ENCODE measurements around the gene TRIM62. TPM values are rescaled to one million over a fixed set of nuclear protein-coding genes. Genes with fewer than 3 reads are reported as not detected.

Gene TRIM62
- total RNA-seq, 1 experiment from 2014 or later, result 2.8 TPM

- BruUV-seq (replicated peaks), result no TSS peak
- intact Hi-C loops (cut with micrococcal nuclease; ENCODE audit: unreplicated experiment), result no loop called here
- CTCF ChIA-PET, result no interaction called here
- H3K9me3 ChIP-seq (ENCODE audit: low read depth, low read length, poor library complexity, severe bottlenecking), result no peaks in the 10 kb centered on the region
- H3K27ac ChIP-seq (ENCODE audit: low read depth, low read length, poor library complexity, severe bottlenecking), result no peak overlapping the region
- H3K4me3 ChIP-seq (ENCODE audit: low read depth, low read length, poor library complexity, severe bottlenecking), result no peak overlapping the region
- H3K36me3 ChIP-seq (ENCODE audit: insufficient read depth, low read length, poor library complexity, severe bottlenecking), result no peaks in the 10 kb centered on the region
- H3K27me3 ChIP-seq (replicated peaks; ENCODE audit: insufficient read depth, low read depth, low read length, poor library complexity), result no peaks in the 10 kb centered on the region
- DNase-seq (ENCODE audit: low spot score), result no peak
- peaks cover 10% of the 10 kb centered on the region for H3K4me1 ChIP-seq (ENCODE audit: insufficient read depth, low read length, poor library complexity, severe bottlenecking)
- POLR2A ChIA-PET (ENCODE audit: low non-redundant PET), result no interaction called here
- TF ChIP-seq, protein P1, sequence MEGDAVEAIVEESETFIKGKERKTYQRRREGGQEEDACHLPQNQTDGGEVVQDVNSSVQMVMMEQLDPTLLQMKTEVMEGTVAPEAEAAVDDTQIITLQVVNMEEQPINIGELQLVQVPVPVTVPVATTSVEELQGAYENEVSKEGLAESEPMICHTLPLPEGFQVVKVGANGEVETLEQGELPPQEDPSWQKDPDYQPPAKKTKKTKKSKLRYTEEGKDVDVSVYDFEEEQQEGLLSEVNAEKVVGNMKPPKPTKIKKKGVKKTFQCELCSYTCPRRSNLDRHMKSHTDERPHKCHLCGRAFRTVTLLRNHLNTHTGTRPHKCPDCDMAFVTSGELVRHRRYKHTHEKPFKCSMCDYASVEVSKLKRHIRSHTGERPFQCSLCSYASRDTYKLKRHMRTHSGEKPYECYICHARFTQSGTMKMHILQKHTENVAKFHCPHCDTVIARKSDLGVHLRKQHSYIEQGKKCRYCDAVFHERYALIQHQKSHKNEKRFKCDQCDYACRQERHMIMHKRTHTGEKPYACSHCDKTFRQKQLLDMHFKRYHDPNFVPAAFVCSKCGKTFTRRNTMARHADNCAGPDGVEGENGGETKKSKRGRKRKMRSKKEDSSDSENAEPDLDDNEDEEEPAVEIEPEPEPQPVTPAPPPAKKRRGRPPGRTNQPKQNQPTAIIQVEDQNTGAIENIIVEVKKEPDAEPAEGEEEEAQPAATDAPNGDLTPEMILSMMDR (conservative IDR thresholded peaks at IDR 0.05; ENCODE audit: low read depth, low read length), result no peak
Measured at GRCh38 chr1:33165809-33166208, 16.0 kb downstream of the TRIM62 start.

DNA sequence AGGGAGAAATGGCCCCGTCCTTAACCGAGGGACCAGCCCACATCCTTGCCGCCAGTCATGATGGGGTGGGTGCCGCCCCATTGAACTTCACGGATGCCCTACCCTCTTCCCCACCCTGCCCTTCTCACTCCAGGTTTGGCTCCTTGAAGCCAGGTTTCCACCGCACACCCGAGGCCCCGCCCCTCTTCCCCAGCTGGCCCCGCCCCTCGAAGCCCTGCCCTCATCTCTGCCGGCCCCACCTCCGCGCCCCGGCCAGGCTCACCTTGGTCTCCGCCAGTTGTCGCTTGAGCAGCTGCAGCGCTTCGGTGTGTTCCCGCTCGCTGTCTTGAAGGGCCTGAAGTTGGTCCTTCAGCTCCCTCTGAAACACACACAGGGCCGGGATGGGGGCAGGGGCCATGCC lies 16.6 kb downstream of the TRIM62 start:
- no peak for DNase-seq (ENCODE audit: low spot score)
- no peaks in the 10 kb centered on the region for H3K27me3 ChIP-seq (replicated peaks; ENCODE audit: insufficient read depth, low read depth, low read length, poor library complexity)
- no peak overlapping the region for H3K4me3 ChIP-seq (ENCODE audit: low read depth, low read length, poor library complexity, severe bottlenecking)
- H3K27ac ChIP-seq (ENCODE audit: low read depth, low read length, poor library complexity, severe bottlenecking), result no peak overlapping the region
- H3K4me1 ChIP-seq (ENCODE audit: insufficient read depth, low read length, poor library complexity, severe bottlenecking), result peaks cover 13% of the 10 kb centered on the region
- TF ChIP-seq EZH2 (IDR thresholded peaks at IDR 0.05; ENCODE audit: borderline replicate concordance, low read depth, low read length, poor library complexity, severe bottlenecking), result no peak
- TF ChIP-seq, protein P1 (conservative IDR thresholded peaks at IDR 0.05; ENCODE audit: low read depth, low read length), result no peak
- no TSS peak for BruUV-seq (replicated peaks)
- CTCF ChIA-PET, result no interaction called here
- POLR2A ChIA-PET (ENCODE audit: low non-redundant PET), result no interaction called here
- no peaks in the 10 kb centered on the region for H3K9me3 ChIP-seq (ENCODE audit: low read depth, low read length, poor library complexity, severe bottlenecking)
- H3K36me3 ChIP-seq (ENCODE audit: insufficient read depth, low read length, poor library complexity, severe bottlenecking), result no peaks in the 10 kb centered on the region
- intact Hi-C loops (cut with micrococcal nuclease; ENCODE audit: unreplicated experiment), result no loop called here

GRCh38 chr1:33163621-33164519 lies 18.0 kb downstream of the TRIM62 start:
- CTCF ChIA-PET, result no interaction called here
- H3K27ac ChIP-seq (ENCODE audit: low read depth, low read length, poor library complexity, severe bottlenecking), result no peak overlapping the region

More at GRCh38 chr1:33163621-33164519, 18.0 kb downstream of the TRIM62 start:
- no peaks in the 10 kb centered on the region for H3K27me3 ChIP-seq (replicated peaks; ENCODE audit: insufficient read depth, low read depth, low read length, poor library complexity)
- no TSS peak for BruUV-seq (replicated peaks)
- no peak overlapping the region for H3K4me3 ChIP-seq (ENCODE audit: low read depth, low read length, poor library complexity, severe bottlenecking)
- DNase-seq (ENCODE audit: low spot score), result no peak
- intact Hi-C loops (cut with micrococcal nuclease; ENCODE audit: unreplicated experiment), result no loop called here
- TF ChIP-seq EZH2 (IDR thresholded peaks at IDR 0.05; ENCODE audit: borderline replicate concordance, low read depth, low read length, poor library complexity, severe bottlenecking), result no peak
- TF ChIP-seq, protein P1 (conservative IDR thresholded peaks at IDR 0.05; ENCODE audit: low read depth, low read length), result no peak
- H3K9me3 ChIP-seq (ENCODE audit: low read depth, low read length, poor library complexity, severe bottlenecking), result no peaks in the 10 kb centered on the region
- POLR2A ChIA-PET (ENCODE audit: low non-redundant PET), result no interaction called here
- H3K4me1 ChIP-seq (ENCODE audit: insufficient read depth, low read length, poor library complexity, severe bottlenecking), result peaks cover 13% of the 10 kb centered on the region
- H3K36me3 ChIP-seq (ENCODE audit: insufficient read depth, low read length, poor library complexity, severe bottlenecking), result no peaks in the 10 kb centered on the region

All from A673 (cell line).